WTC11 (cell line): ENCODE data around the gene COL12A1. TPM values are rescaled to one million over a fixed set of nuclear protein-coding genes. Genes with fewer than 3 reads are reported as not detected.

Experiments
- ATAC-seq: fragments of 200-7000 bp; cut with Tn5 transposase; 2 replicates; pipeline ENCODE4 v1.10.0; 2021; ENCODE audit warnings: mild to moderate bottlenecking, moderate library complexity
- CTCF ChIA-PET: fragments of 300-600 bp; sonication (Branson Sonifier 250); formaldehyde crosslinking; loops from one replicate; lab custom pipeline; 2021; ENCODE audit warnings: antibody characterized with exemption; lab: Charles Lee
- POLR2A ChIA-PET: fragments of 350-600 bp; sonication (Branson Sonifier 250); formaldehyde crosslinking; loops from one replicate; lab custom pipeline; 2021; ENCODE audit warnings: antibody characterized with exemption; lab: Charles Lee
- DNase-seq: peaks from one replicate; pipeline ENCODE4 v3.0.0; 2021; ENCODE audit warnings: low spot score
- H3K27ac Mint-ChIP-seq: 2 replicates; pipeline ENCODE4 v1.8.0; 2021; ENCODE audit warnings: mixed read lengths
- H3K27me3 Mint-ChIP-seq: 2 replicates; pipeline ENCODE4 v1.8.0; 2021; ENCODE audit warnings: low read depth, mild to moderate bottlenecking, moderate library complexity, mixed read lengths
- H3K36me3 Mint-ChIP-seq: 2 replicates; pipeline ENCODE4 v1.8.0; 2021; ENCODE audit warnings: mixed read lengths
- H3K4me1 Mint-ChIP-seq: 2 replicates; pipeline ENCODE4 v1.8.0; 2022; ENCODE audit warnings: mixed read lengths
- H3K4me3 Mint-ChIP-seq: 2 replicates; pipeline ENCODE4 v1.8.0; 2021; ENCODE audit warnings: mild to moderate bottlenecking, moderate library complexity, mixed read lengths
- H3K9me3 Mint-ChIP-seq: 2 replicates; pipeline ENCODE4 v1.8.0; 2021; ENCODE audit warnings: mixed read lengths
- AFF4 ChIP-seq: sonication (generic); formaldehyde crosslinking; IDR thresholded peaks from 2 replicates; pipeline ENCODE4 v1.8.1; 2023; ENCODE audit warnings: mild to moderate bottlenecking, missing genetic modification reagents, borderline replicate concordance
- ATF1 ChIP-seq: sonication (generic); formaldehyde crosslinking; IDR thresholded peaks from 2 replicates; pipeline ENCODE4 v1.8.1; 2023; ENCODE audit warnings: mild to moderate bottlenecking, moderate library complexity, missing genetic modification reagents
- ATF2 ChIP-seq: sonication (generic); formaldehyde crosslinking; IDR thresholded peaks from 2 replicates; pipeline ENCODE4 v1.8.1; 2022; ENCODE audit warnings: low read depth, missing genetic modification reagents, borderline replicate concordance
- CBFB ChIP-seq: sonication (generic); formaldehyde crosslinking; IDR thresholded peaks from 2 replicates; pipeline ENCODE4 v1.8.1; 2022; ENCODE audit warnings: mild to moderate bottlenecking, low read depth, missing genetic modification reagents
- CREM ChIP-seq: sonication (generic); formaldehyde crosslinking; IDR thresholded peaks from 2 replicates; pipeline ENCODE4 v1.8.1; 2022; ENCODE audit warnings: mild to moderate bottlenecking, missing genetic modification reagents, moderate library complexity
- CTCF ChIP-seq: fragments of 200-600 bp; IDR thresholded peaks from 2 replicates; pipeline ENCODE4 v1.8.0; 2022; ENCODE audit warnings: antibody characterized with exemption
- EMX1 ChIP-seq: fragments of 250-450 bp; sonication (Bioruptor Pico); IDR thresholded peaks from 2 replicates; pipeline ENCODE4 v1.8.0; 2021; ENCODE audit warnings: mild to moderate bottlenecking
- ERG ChIP-seq: fragments of 250-450 bp; sonication (Bioruptor Pico); IDR thresholded peaks from 2 replicates; pipeline ENCODE4 v1.8.0; 2021; ENCODE audit warnings: mild to moderate bottlenecking
- ESRRA ChIP-seq: sonication (generic); formaldehyde crosslinking; IDR thresholded peaks from 2 replicates; pipeline ENCODE4 v1.8.1; 2022; ENCODE audit warnings: mild to moderate bottlenecking, missing genetic modification reagents, borderline replicate concordance
- ETV6 ChIP-seq: sonication (generic); formaldehyde crosslinking; IDR thresholded peaks from 2 replicates; pipeline ENCODE4 v1.8.1; 2022; ENCODE audit warnings: mild to moderate bottlenecking, missing genetic modification reagents
- GTF2I ChIP-seq: fragments of 250-450 bp; sonication (Bioruptor Pico); conservative IDR thresholded peaks from 2 replicates; pipeline ENCODE4 v1.4.0; 2021; ENCODE audit warnings: mild to moderate bottlenecking
- OVOL2 ChIP-seq: fragments of 250-450 bp; sonication (Bioruptor Pico); IDR thresholded peaks from 2 replicates; pipeline ENCODE4 v1.9.0; 2021; ENCODE audit warnings: mild to moderate bottlenecking, borderline replicate concordance
- PRRX2 ChIP-seq: fragments of 250-450 bp; sonication (Bioruptor Pico); IDR thresholded peaks from 2 replicates; pipeline ENCODE4 v1.8.0; 2021; ENCODE audit warnings: mild to moderate bottlenecking
- RELA ChIP-seq: sonication (generic); formaldehyde crosslinking; IDR thresholded peaks from 2 replicates; pipeline ENCODE4 v1.8.1; 2022; ENCODE audit warnings: missing genetic modification reagents, mild to moderate bottlenecking, borderline replicate concordance
- RORB ChIP-seq: fragments of 250-450 bp; sonication (Bioruptor Pico); IDR thresholded peaks from 2 replicates; pipeline ENCODE4 v1.9.0; 2021; ENCODE audit warnings: mild to moderate bottlenecking
- TEAD1 ChIP-seq: sonication (generic); formaldehyde crosslinking; IDR thresholded peaks from 2 replicates; pipeline ENCODE4 v1.8.0; 2022; ENCODE audit warnings: mild to moderate bottlenecking, missing genetic modification reagents
- ZBTB21 ChIP-seq: sonication (generic); formaldehyde crosslinking; IDR thresholded peaks from 2 replicates; pipeline ENCODE4 v1.8.1; 2023; ENCODE audit warnings: mild to moderate bottlenecking, missing genetic modification reagents, borderline replicate concordance
- ZNF232 ChIP-seq: sonication (generic); formaldehyde crosslinking; IDR thresholded peaks from 2 replicates; pipeline ENCODE4 v1.8.0; 2022; ENCODE audit warnings: mild to moderate bottlenecking, missing genetic modification reagents
- ZNF263 ChIP-seq: sonication (generic); formaldehyde crosslinking; IDR thresholded peaks from 2 replicates; pipeline ENCODE4 v1.8.1; 2022; ENCODE audit warnings: low read depth, mild to moderate bottlenecking, moderate library complexity, missing genetic modification reagents
- ZNF317 ChIP-seq: sonication (generic); formaldehyde crosslinking; IDR thresholded peaks from 2 replicates; pipeline ENCODE4 v1.8.1; 2023; ENCODE audit warnings: low read depth, mild to moderate bottlenecking, moderate library complexity, missing genetic modification reagents, borderline replicate concordance
- total RNA-seq: library from RNA; stranded (reverse); gene quantifications from 3 replicates; pipeline ENCODE4 v1.2.3, GENCODE V29; 2021

COL12A1 gene
- total RNA-seq, 1 experiment from 2014 or later, result 1.1 TPM

- Mint-ChIP-seq H3K9me3 (no peaks in the 10 kb centered on the region), H3K36me3 (no peaks in the 10 kb centered on the region), H3K4me3 (no peak overlapping the region), H3K27me3 (no peaks in the 10 kb centered on the region), H3K4me1 (peaks cover 6% of the 10 kb centered on the region), H3K27ac (no peak overlapping the region)
- ChIA-PET CTCF (interaction anchor here (0.9 to 3.5 kb wide), 3 partner anchors 26 to 35 kb away, joined by 3 to 13 read pairs (median 4); no protein-coding TSS in a partner anchor), POLR2A (no interaction called here)
- TF ChIP-seq TEAD1 (no peak), OVOL2 (CRISPR knock-in tag) (no peak), CTCF (no peak), ATF2 (CRISPR knock-in tag) (no peak), ESRRA (CRISPR knock-in tag) (no peak), RORB (CRISPR knock-in tag) (no peak), ZNF263 (CRISPR knock-in tag) (no peak), ZNF317 (no peak), CREM (CRISPR knock-in tag) (no peak), ERG (CRISPR knock-in tag) (no peak), ATF1 (no peak), ZNF232 (CRISPR knock-in tag) (no peak), ETV6 (CRISPR knock-in tag) (no peak), PRRX2 (CRISPR knock-in tag) (no peak), ZBTB21 (CRISPR knock-in tag) (no peak), AFF4 (CRISPR knock-in tag) (no peak)
- ATAC-seq, result no peak
- DNase-seq, result no peak
These were observed 29.7 kb downstream of the COL12A1 start for GRCh38 chr6:75176076-75176582.

- peaks cover 14% of the 10 kb centered on the region for H3K4me1 Mint-ChIP-seq
- no peak overlapping the region for H3K27ac Mint-ChIP-seq
- DNase-seq, result no peak
- no peaks in the 10 kb centered on the region for H3K36me3 Mint-ChIP-seq
- no peak for ATAC-seq
- POLR2A ChIA-PET, result no interaction called here
- H3K9me3 Mint-ChIP-seq, result no peaks in the 10 kb centered on the region
- CTCF ChIA-PET, result interaction anchor here (1.2 kb wide), 1 partner anchor 37 kb away, joined by 3 read pairs; no protein-coding TSS in a partner anchor
- H3K4me3 Mint-ChIP-seq, result no peak overlapping the region
- TF ChIP-seq RELA (CRISPR knock-in tag) (no peak), EMX1 (no peak), CBFB (no peak), PRRX2 (CRISPR knock-in tag) (no peak), ATF2 (CRISPR knock-in tag) (no peak), GTF2I (CRISPR knock-in tag) (no peak)
- H3K27me3 Mint-ChIP-seq, result no peaks in the 10 kb centered on the region
These were observed 33.9 kb downstream of the COL12A1 start for GRCh38 chr6:75171986-75172385.
